ENCODE data around the gene ARFGAP2. TPM values are rescaled to one million over a fixed set of nuclear protein-coding genes. Genes with fewer than 3 reads are reported as not detected.

ARFGAP2 gene
- total RNA-seq, 1 experiment from 2014 or later: 122 TPM

- intact Hi-C loops (cut with micrococcal nuclease; ENCODE audit: unreplicated experiment): loop anchor here (1.0 kb wide), 2 partner anchors 234 to 264 kb away; no protein-coding TSS in a partner anchor
- BruUV-seq (replicated peaks): no TSS peak
- Histone ChIP-seq H3K4me3 (no peak overlapping the region), H3K27me3 (ENCODE audit: insufficient read depth, low read depth) (no peaks in the 10 kb centered on the region), H3K79me2 (ENCODE audit: low read depth) (no peaks in the 10 kb centered on the region), H4K20me1 (ENCODE audit: insufficient read depth) (no peaks in the 10 kb centered on the region), H3K9me2 (ENCODE audit: insufficient read depth) (no peaks in the 10 kb centered on the region), H3F3A (ENCODE audit: insufficient read depth, low read depth) (0 out of 2 replicates have a peak, but pooled peaks cover 9% of the 10 kb centered on the region), H2AFZ (no peak overlapping the region), H3K4me1 (replicated peaks; ENCODE audit: insufficient read depth) (no peaks in the 10 kb centered on the region), H3K9me3 (ENCODE audit: insufficient read depth, low read depth) (no peaks in the 10 kb centered on the region), H3K36me3 (ENCODE audit: low read depth) (no peaks in the 10 kb centered on the region), H3K4me2 (no peak overlapping the region), H3K27ac (no peak overlapping the region)
- ChIA-PET POLR2A (ENCODE audit: unreplicated experiment) (interaction anchor here (0.7 kb wide), 1 partner anchor 276 kb away, joined by 3 read pairs; no protein-coding TSS in a partner anchor), CTCF (interaction anchor here (0.6 to 1.5 kb wide), 9 partner anchors 189 to 980 kb away, joined by 3 to 9 read pairs (median 4); partner anchors contain the start of gene CSTPP1)
- TF ChIP-seq EZH2 (IDR thresholded peaks at IDR 0.05; ENCODE audit: low read depth): no peak
- TF ChIP-seq, protein P1, sequence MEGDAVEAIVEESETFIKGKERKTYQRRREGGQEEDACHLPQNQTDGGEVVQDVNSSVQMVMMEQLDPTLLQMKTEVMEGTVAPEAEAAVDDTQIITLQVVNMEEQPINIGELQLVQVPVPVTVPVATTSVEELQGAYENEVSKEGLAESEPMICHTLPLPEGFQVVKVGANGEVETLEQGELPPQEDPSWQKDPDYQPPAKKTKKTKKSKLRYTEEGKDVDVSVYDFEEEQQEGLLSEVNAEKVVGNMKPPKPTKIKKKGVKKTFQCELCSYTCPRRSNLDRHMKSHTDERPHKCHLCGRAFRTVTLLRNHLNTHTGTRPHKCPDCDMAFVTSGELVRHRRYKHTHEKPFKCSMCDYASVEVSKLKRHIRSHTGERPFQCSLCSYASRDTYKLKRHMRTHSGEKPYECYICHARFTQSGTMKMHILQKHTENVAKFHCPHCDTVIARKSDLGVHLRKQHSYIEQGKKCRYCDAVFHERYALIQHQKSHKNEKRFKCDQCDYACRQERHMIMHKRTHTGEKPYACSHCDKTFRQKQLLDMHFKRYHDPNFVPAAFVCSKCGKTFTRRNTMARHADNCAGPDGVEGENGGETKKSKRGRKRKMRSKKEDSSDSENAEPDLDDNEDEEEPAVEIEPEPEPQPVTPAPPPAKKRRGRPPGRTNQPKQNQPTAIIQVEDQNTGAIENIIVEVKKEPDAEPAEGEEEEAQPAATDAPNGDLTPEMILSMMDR (conservative IDR thresholded peaks at IDR 0.05): peak; percentile 99
- peak; percentile 66 to 79 for DNase-seq
Measured at GRCh38 chr11:47152953-47153950, 23.4 kb downstream of the ARFGAP2 start.

GRCh38 chr11:47152126-47152952 lies 24.3 kb downstream of the ARFGAP2 start:
- no peaks in the 10 kb centered on the region for H3K27me3 ChIP-seq (ENCODE audit: insufficient read depth, low read depth)
- no peaks in the 10 kb centered on the region for H3K9me2 ChIP-seq (ENCODE audit: insufficient read depth)
- TF ChIP-seq, protein P1 (conservative IDR thresholded peaks at IDR 0.05): no peak
- TF ChIP-seq EZH2 (IDR thresholded peaks at IDR 0.05; ENCODE audit: low read depth): no peak
- no peaks in the 10 kb centered on the region for H3K79me2 ChIP-seq (ENCODE audit: low read depth)
- H3K4me2 ChIP-seq: no peak overlapping the region
- no peak overlapping the region for H2AFZ ChIP-seq
- H4K20me1 ChIP-seq (ENCODE audit: insufficient read depth): no peaks in the 10 kb centered on the region
- POLR2A ChIA-PET (ENCODE audit: unreplicated experiment): no interaction called here
- no TSS peak for BruUV-seq (replicated peaks)
- no peaks in the 10 kb centered on the region for H3K36me3 ChIP-seq (ENCODE audit: low read depth)
- no peak overlapping the region for H3K4me3 ChIP-seq
- 0 out of 2 replicates have a peak, but pooled peaks cover 9% of the 10 kb centered on the region for H3F3A ChIP-seq (ENCODE audit: insufficient read depth, low read depth)
- CTCF ChIA-PET: interaction anchor here (0.6 to 1.5 kb wide), 6 partner anchors 236 to 979 kb away, joined by 3 to 6 read pairs (median 4); no protein-coding TSS in a partner anchor
- H3K9me3 ChIP-seq (ENCODE audit: insufficient read depth, low read depth): no peaks in the 10 kb centered on the region
- DNase-seq: no peak
- intact Hi-C loops (cut with micrococcal nuclease; ENCODE audit: unreplicated experiment): no loop called here
- no peaks in the 10 kb centered on the region for H3K4me1 ChIP-seq (replicated peaks; ENCODE audit: insufficient read depth)
- H3K27ac ChIP-seq: no peak overlapping the region

- no peaks in the 10 kb centered on the region for H3K4me1 ChIP-seq (replicated peaks; ENCODE audit: insufficient read depth)
- peak in 1 of 2 experiments; percentile 21 for DNase-seq
- H2AFZ ChIP-seq: no peak overlapping the region
- TF ChIP-seq EZH2 (IDR thresholded peaks at IDR 0.05; ENCODE audit: low read depth): no peak
- TF ChIP-seq, protein P1 (conservative IDR thresholded peaks at IDR 0.05): no peak
- H3K4me2 ChIP-seq: no peak overlapping the region
- POLR2A ChIA-PET (ENCODE audit: unreplicated experiment): no interaction called here
- no peak overlapping the region for H3K27ac ChIP-seq
- H4K20me1 ChIP-seq (ENCODE audit: insufficient read depth): no peaks in the 10 kb centered on the region
- H3K36me3 ChIP-seq (ENCODE audit: low read depth): no peaks in the 10 kb centered on the region
- H3K27me3 ChIP-seq (ENCODE audit: insufficient read depth, low read depth): no peaks in the 10 kb centered on the region
- CTCF ChIA-PET: no interaction called here
- 0 out of 2 replicates have a peak, but pooled peaks cover 5% of the 10 kb centered on the region for H3F3A ChIP-seq (ENCODE audit: insufficient read depth, low read depth)
- H3K4me3 ChIP-seq: no peak overlapping the region
- no peaks in the 10 kb centered on the region for H3K9me3 ChIP-seq (ENCODE audit: insufficient read depth, low read depth)
- BruUV-seq (replicated peaks): no TSS peak
- H3K79me2 ChIP-seq (ENCODE audit: low read depth): no peaks in the 10 kb centered on the region
- intact Hi-C loops (cut with micrococcal nuclease; ENCODE audit: unreplicated experiment): no loop called here
- H3K9me2 ChIP-seq (ENCODE audit: insufficient read depth): no peaks in the 10 kb centered on the region
Measured at GRCh38 chr11:47149782-47150181, 26.9 kb downstream of the ARFGAP2 start.
